RWPE2 (cell line): ENCODE measurements around the gene ZSCAN4.

Experiments
- ATAC-seq: fragments of 200-7000 bp; cut with Tn5 transposase; 3 replicates; pipeline ENCODE4 v1.9.1; 2021; ENCODE audit warnings: low read depth
- DNase-seq: peaks from one replicate; pipeline ENCODE4 v3.0.0-alpha.2; 2020; ENCODE audit warnings: low spot score
- H3K27ac ChIP-seq: fragments of 450-650 bp; 2 replicates; pipeline ENCODE4 v1.5.1; 2017; ENCODE audit warnings: mild to moderate bottlenecking; ENCODE audit not compliant: poor library complexity, severe bottlenecking
- H3K27me3 ChIP-seq: fragments of 250-450 bp; sonication (Bioruptor Pico); 2 replicates; pipeline ENCODE4 v1.5.1; 2021; ENCODE audit warnings: mild to moderate bottlenecking, moderate library complexity; ENCODE audit not compliant: insufficient read depth, poor library complexity, severe bottlenecking
- H3K36me3 ChIP-seq: fragments of 250-450 bp; sonication (Bioruptor Pico); 2 replicates; pipeline ENCODE4 v1.5.1; 2020; ENCODE audit warnings: low read depth, mild to moderate bottlenecking, moderate library complexity
- H3K4me1 ChIP-seq: fragments of 250-450 bp; sonication (Bioruptor Pico); 2 replicates; pipeline ENCODE4 v1.5.1; 2021; ENCODE audit warnings: mild to moderate bottlenecking, moderate library complexity; ENCODE audit not compliant: insufficient read depth, poor library complexity, severe bottlenecking
- H3K4me3 ChIP-seq: fragments of 250-450 bp; sonication (Bioruptor Pico); 2 replicates; pipeline ENCODE4 v1.5.1; 2021; ENCODE audit warnings: mild to moderate bottlenecking, moderate library complexity; ENCODE audit not compliant: severe bottlenecking
- H3K9me3 ChIP-seq: fragments of 250-450 bp; sonication (Bioruptor Pico); 2 replicates; pipeline ENCODE4 v1.5.1; 2021; ENCODE audit warnings: mild to moderate bottlenecking, moderate library complexity; ENCODE audit not compliant: severe bottlenecking
- CTCF ChIP-seq: fragments of 450-650 bp; IDR thresholded peaks from one replicate; pipeline ENCODE4 v1.5.1; 2017; ENCODE audit warnings: mild to moderate bottlenecking, moderate library complexity; ENCODE audit not compliant: poor library complexity, severe bottlenecking

The ZSCAN4 gene

GRCh38 chr19:57633832-57634131 is 35.0 kb upstream of the ZSCAN4 start:
- DNase-seq: no peak
- no peak overlapping the region for H3K27ac ChIP-seq
- H3K36me3 ChIP-seq: peaks cover 44% of the 10 kb centered on the region
- no peak for ATAC-seq
- H3K4me3 ChIP-seq: peak overlapping the region; percentile 57
- no peak for TF ChIP-seq CTCF
- H3K9me3 ChIP-seq: peaks cover 4% of the 10 kb centered on the region
- no peaks in the 10 kb centered on the region for H3K27me3 ChIP-seq
- no peaks in the 10 kb centered on the region for H3K4me1 ChIP-seq

DNA sequence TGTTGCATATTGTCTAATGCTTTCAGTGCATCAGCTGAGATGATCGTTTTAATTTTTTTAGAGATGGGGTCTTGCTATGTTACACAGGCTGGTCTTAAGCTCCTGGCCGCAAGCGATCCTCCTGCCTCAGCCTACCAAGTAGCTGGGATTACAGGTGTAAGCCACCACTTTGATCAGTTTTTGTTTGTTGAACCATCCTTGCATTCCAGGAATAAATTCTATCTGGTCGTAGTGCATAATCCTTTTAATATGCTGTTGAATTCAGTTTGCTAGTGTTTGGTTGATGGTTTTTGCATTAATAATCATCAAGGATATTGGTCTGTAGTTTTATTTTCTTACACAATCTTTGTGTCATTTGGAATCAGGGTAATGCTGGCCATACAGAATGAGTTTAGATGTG is 31.4 kb upstream of the ZSCAN4 start:
- peaks cover 3% of the 10 kb centered on the region for H3K4me1 ChIP-seq
- H3K36me3 ChIP-seq: peaks cover 76% of the 10 kb centered on the region
- no peak overlapping the region for H3K27ac ChIP-seq
- ATAC-seq (no peak), DNase-seq (no peak)
- H3K9me3 ChIP-seq: peaks cover 14% of the 10 kb centered on the region
- H3K27me3 ChIP-seq: no peaks in the 10 kb centered on the region
- TF ChIP-seq CTCF: no peak
- H3K4me3 ChIP-seq: no peak overlapping the region

DNA sequence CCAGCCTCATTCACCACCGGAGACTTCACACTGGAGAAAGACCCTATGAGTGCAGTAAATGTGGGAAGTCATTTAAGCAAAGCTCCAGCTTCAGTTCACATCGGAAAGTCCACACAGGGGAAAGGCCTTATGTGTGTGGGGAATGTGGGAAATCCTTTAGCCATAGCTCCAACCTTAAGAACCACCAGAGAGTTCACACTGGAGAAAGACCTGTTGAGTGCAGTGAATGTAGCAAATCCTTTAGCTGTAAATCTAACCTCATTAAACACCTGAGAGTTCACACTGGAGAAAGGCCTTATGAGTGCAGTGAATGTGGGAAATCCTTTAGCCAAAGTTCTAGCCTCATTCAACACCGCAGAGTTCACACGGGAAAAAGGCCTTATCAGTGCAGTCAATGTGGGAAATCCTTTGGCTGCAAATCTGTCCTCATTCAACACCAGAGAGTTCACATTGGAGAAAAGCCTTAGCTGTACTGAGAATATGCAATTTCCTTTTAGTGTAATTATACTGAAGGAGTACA is 27.0 kb upstream of the ZSCAN4 start:
- Histone ChIP-seq H3K27ac (no peak overlapping the region), H3K36me3 (peaks cover 61% of the 10 kb centered on the region), H3K4me3 (no peak overlapping the region), H3K4me1 (peaks cover 7% of the 10 kb centered on the region), H3K9me3 (peaks cover 14% of the 10 kb centered on the region), H3K27me3 (no peaks in the 10 kb centered on the region)
- ATAC-seq (no peak), DNase-seq (no peak)
- TF ChIP-seq CTCF: no peak

GRCh38 chr19:57642396-57643046 is 26.2 kb upstream of the ZSCAN4 start:
- peaks cover 13% of the 10 kb centered on the region for H3K9me3 ChIP-seq

More at GRCh38 chr19:57642396-57643046, 26.2 kb upstream of the ZSCAN4 start:
- no peaks in the 10 kb centered on the region for H3K27me3 ChIP-seq
- no peak overlapping the region for H3K4me3 ChIP-seq
- H3K4me1 ChIP-seq: peaks cover 7% of the 10 kb centered on the region
- no peak overlapping the region for H3K27ac ChIP-seq
- H3K36me3 ChIP-seq: peaks cover 53% of the 10 kb centered on the region
- TF ChIP-seq CTCF: no peak
- ATAC-seq: no peak
- DNase-seq: no peak
